Gastroesophageal sphincter (tissue), 3 donors: ENCODE measurements around the gene HDAC6.
"Not testable (repeated sequence)": the region's sequence is repeated elsewhere in the genome, so short reads cannot be mapped to it uniquely, and the experiment has no call there.

ENCODE experiments used
- EP300 ChIP-seq: sonication (generic); formaldehyde crosslinking; IDR thresholded peaks from one replicate; pipeline ENCODE4 v1.6.1; 2017; ENCODE audit warnings: antibody characterized with exemption, mild to moderate bottlenecking
- POLR2A ChIP-seq, 2 donors: fragments of 450-650 bp; IDR thresholded peaks; one replicate each; pipeline ENCODE4 v1.6.1; 2017; ENCODE audit warnings: antibody characterized with exemption in 2 of 2, mild to moderate bottlenecking in 2 of 2, moderate library complexity in 1 of 2
- POLR2AphosphoS5 ChIP-seq: sonication (generic); formaldehyde crosslinking; IDR thresholded peaks from one replicate; pipeline ENCODE4 v1.6.1; 2017; ENCODE audit warnings: antibody characterized with exemption
- TF ChIP-seq, protein P1 (sequence below), 4 experiments: fragments of 200-600 bp in 2 of 4; fragments of 450-650 bp in 2 of 4; sonication (generic) in 1 of 4; IDR thresholded peaks; one replicate each; pipeline ENCODE4 v1.5.1; 2017 to 2019; ENCODE audit warnings: antibody characterized with exemption in 4 of 4, mild to moderate bottlenecking in 2 of 4, moderate library complexity in 2 of 4

DNA sequence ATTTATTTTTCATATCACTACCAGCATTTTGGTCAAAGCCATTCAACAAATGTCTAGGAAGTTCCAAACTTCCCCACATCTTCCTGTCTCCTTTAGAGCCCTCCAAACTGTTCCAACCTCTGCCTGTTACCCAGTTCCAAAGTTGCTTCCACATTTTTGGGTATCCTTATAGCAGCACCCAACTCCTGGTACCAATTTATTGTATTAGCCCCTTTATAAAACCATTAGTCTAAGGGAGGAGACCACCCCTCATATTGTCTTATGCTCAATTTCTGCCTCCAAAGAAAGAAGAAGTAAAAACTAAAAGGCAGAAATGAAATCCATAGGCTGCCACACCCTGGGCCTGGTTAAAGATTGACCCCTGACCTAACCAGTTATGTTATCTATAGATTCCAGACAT lies 51.6 kb downstream of the HDAC6 start:
- TF ChIP-seq, protein P1, sequence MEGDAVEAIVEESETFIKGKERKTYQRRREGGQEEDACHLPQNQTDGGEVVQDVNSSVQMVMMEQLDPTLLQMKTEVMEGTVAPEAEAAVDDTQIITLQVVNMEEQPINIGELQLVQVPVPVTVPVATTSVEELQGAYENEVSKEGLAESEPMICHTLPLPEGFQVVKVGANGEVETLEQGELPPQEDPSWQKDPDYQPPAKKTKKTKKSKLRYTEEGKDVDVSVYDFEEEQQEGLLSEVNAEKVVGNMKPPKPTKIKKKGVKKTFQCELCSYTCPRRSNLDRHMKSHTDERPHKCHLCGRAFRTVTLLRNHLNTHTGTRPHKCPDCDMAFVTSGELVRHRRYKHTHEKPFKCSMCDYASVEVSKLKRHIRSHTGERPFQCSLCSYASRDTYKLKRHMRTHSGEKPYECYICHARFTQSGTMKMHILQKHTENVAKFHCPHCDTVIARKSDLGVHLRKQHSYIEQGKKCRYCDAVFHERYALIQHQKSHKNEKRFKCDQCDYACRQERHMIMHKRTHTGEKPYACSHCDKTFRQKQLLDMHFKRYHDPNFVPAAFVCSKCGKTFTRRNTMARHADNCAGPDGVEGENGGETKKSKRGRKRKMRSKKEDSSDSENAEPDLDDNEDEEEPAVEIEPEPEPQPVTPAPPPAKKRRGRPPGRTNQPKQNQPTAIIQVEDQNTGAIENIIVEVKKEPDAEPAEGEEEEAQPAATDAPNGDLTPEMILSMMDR (IDR thresholded peaks at IDR 0.05), result not testable (repeated sequence)
- not testable (repeated sequence) for TF ChIP-seq POLR2AphosphoS5; POLR2A (IDR thresholded peaks at IDR 0.05); EP300
